Measurements from ENCODE around the gene CD38.
"Not testable (repeated sequence)": the region's sequence is repeated elsewhere in the genome, so short reads cannot be mapped to it uniquely, and the experiment has no call there.

Gene CD38

DNA sequence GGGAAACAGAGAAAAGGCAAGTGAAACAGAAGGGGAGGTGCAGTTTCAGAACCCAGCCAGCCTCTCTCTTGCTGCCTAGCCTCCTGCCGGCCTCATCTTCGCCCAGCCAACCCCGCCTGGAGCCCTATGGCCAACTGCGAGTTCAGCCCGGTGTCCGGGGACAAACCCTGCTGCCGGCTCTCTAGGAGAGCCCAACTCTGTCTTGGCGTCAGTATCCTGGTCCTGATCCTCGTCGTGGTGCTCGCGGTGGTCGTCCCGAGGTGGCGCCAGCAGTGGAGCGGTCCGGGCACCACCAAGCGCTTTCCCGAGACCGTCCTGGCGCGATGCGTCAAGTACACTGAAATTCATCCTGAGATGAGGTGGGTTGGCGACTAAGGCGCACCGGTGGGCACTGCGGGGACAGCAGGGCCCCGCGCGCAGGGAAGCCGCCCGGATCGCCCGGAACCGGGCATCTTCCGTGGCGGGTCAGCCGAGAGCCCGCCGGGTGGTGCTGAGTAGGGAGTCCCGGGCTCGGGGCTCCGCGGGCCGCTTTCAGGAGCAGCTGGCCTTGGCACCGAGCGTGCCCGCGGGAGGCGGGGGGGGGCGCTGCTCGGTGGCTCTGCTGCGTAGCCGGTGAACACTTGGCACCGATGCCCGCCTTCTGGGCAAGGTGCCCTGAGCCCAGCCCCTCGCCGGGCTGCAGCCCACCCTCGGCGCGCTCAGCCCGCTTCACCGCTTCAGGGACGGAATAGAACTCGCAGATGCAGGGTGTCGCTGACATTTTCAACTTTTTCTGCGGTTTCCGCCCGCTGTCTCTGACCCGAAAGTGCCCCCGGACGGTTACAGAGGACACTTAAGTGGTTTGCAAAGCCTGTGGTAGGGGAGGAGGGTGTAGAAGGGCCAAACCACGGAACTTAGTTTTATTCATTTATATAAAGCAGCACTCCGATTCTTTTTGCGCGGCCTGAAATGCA, at the start of gene CD38:
CD38 (plus strand) TSS at position 40 of the 953 bp plus-strand sequence; CDS start at position 127, 87 bp downstream.
- DNase-seq (ENCODE audit: insufficient read length, low spot score): no peak
- FAIRE-seq: no peak
- TF ChIP-seq, protein P1, sequence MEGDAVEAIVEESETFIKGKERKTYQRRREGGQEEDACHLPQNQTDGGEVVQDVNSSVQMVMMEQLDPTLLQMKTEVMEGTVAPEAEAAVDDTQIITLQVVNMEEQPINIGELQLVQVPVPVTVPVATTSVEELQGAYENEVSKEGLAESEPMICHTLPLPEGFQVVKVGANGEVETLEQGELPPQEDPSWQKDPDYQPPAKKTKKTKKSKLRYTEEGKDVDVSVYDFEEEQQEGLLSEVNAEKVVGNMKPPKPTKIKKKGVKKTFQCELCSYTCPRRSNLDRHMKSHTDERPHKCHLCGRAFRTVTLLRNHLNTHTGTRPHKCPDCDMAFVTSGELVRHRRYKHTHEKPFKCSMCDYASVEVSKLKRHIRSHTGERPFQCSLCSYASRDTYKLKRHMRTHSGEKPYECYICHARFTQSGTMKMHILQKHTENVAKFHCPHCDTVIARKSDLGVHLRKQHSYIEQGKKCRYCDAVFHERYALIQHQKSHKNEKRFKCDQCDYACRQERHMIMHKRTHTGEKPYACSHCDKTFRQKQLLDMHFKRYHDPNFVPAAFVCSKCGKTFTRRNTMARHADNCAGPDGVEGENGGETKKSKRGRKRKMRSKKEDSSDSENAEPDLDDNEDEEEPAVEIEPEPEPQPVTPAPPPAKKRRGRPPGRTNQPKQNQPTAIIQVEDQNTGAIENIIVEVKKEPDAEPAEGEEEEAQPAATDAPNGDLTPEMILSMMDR (IDR thresholded peaks at IDR 0.05; ENCODE audit: insufficient read depth, missing control alignments): no peak

DNA sequence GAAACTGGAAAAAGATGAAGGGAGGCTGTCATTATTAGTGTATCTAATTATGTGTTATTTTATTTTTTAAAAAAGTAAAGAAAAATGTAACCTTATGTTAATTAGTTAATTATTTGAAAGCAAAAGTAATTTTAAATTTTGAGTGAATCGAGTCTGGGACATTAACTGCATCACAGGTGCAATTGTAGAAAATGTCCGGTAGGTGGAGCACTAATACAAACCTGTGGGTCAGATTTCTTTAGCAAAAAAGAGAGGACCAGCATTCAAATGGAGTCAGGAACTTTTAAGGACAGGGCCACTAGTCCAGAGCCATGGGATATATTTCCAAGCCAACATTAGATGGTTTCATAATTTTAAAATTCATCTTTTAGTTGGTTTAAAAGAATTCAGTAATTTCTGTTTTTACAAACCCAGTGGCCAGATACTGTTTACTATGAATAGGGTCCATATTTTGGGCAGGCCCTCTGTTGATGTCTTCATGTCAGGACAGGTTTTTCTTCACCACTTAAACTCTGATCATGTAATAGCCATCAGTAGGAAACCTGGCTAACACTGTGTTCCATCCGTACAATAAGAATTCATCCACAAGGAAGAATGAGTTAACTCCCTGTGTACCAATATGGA, 48.1 kb upstream of the CD38 start:
- DNase-seq (ENCODE audit: insufficient read length, low spot score): peak; percentile 37
- FAIRE-seq: no peak
- TF ChIP-seq, protein P1 (IDR thresholded peaks at IDR 0.05; ENCODE audit: insufficient read depth, missing control alignments): peak; percentile 84

DNA sequence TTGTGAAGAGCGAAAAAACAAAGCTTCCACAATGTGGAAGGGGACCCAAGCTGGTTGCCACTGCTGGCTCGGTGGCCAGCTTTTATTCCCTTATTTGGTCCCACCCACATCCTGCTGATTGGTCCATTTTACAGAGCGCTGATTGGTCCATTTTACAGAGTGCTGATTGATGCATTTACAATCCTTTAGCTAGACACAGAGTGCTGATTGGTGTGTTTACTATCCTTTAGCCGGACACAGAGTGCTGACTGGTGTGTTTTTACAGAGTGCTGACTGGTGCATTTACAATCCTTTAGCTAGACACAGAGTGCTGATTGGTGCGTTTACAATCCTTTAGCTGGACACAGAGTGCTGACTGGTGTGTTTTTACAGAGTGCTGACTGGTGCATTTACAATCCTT, 45.1 kb upstream of the CD38 start:
- DNase-seq (ENCODE audit: insufficient read length, low spot score); FAIRE-seq: not testable (repeated sequence)

DNA sequence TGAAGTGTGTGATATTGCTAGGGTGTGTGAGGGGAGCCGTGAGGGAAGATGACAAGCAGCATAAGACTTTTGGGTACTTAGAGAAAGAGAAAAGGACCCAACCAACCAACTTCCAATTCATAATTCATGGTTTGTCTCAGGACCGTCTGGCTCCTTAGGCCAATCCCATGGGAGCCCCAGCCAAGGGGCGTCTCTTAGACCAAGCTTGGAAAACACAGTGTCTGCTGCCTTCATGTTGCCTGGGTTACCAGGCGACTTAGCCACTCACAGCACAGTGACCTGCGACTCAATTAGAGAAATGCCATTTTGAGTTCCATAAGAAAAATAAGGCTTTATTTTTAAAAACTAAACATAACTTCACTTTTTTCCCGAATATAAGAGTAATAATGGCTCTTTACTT, 42.6 kb upstream of the CD38 start:
- TF ChIP-seq, protein P1 (IDR thresholded peaks at IDR 0.05; ENCODE audit: insufficient read depth, missing control alignments): no peak
- DNase-seq (ENCODE audit: insufficient read length, low spot score) (no peak), FAIRE-seq (no peak)

DNA sequence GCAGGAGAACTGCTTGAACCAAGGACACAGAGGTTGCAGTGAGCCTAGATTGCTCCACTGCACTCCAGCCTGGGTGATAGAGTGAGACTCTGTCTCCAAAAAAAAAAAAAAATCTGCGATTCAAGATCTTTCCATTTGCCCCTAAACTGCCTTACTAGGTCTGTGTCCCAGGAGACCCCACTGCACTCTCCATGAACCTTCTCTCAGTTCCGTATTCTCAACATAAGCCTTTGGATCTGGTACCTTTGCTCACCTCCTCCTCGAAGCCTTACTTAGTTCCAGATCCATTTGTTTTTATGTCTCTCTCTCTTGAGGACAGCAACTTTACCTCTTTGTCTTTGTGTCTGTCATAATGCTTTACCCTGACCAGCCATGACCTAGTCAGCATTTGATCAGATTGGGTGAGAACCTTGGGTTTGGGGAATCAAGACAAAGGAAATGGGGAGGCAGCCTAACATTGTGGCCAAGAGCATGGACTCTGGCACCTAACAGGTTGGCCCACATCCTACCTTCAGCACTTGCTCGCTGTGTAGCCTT, 41.5 kb upstream of the CD38 start:
- DNase-seq (ENCODE audit: insufficient read length, low spot score) (no peak), FAIRE-seq (no peak)
- TF ChIP-seq, protein P1 (IDR thresholded peaks at IDR 0.05; ENCODE audit: insufficient read depth, missing control alignments): no peak

DNA sequence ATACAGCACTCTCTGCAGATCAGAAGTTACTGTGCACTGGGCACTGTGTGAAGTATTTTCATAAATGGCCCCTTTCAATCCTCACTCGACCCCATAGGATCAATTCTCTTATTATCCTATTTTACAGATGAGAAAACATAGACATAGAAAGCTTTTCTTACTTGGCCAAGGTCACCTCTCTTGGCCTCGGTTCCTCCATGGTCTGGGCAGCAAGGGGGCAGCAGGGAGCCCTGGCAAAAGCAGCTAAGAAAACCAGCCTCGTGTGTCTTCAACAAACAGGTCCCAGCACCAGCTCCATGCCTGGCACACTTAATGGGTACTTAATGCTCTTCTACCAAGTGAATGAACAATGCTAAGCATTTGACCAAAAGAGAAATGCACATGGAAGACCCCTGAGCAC, 40.9 kb upstream of the CD38 start:
- DNase-seq (ENCODE audit: insufficient read length, low spot score) (no peak), FAIRE-seq (no peak)
- TF ChIP-seq, protein P1 (IDR thresholded peaks at IDR 0.05; ENCODE audit: insufficient read depth, missing control alignments): no peak

DNA sequence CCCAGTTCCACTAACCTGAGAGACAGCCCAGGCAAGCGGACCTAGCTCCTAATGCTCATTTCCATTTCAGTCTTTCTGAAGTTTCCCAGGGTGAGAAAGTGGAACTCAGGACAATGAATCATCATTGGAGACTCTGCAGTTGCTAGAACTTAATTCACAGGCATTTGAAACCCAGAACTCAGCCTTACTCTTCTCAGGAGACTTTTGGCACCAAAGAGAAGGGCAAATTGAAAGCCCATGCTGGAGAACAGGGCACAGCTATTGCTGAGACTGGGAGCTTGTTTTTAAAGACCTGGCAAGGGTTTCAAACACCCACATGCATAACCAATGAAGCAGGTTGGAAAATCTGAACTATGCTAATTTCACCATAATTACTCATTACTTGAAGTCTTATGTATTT, 39.3 kb upstream of the CD38 start:
- TF ChIP-seq, protein P1 (IDR thresholded peaks at IDR 0.05; ENCODE audit: insufficient read depth, missing control alignments): no peak
- no peak for DNase-seq (ENCODE audit: insufficient read length, low spot score)
- no peak for FAIRE-seq

All from D721Med (cell line).